H1 (cell line): Measurements from ENCODE around the gene HSD11B1. TPM values are rescaled to one million over a fixed set of nuclear protein-coding genes. Genes with fewer than 3 reads are reported as not detected.

Experiments
- POLR2AphosphoS5 ChIP-seq: IDR thresholded peaks from 2 replicates; pipeline ENCODE4 v1.6.1; 2011; ENCODE audit warnings: low read depth, low read length
- TBP ChIP-seq: IDR thresholded peaks from 2 replicates; pipeline ENCODE4 v1.6.1; 2011; ENCODE audit warnings: low read depth, low read length, improper control_type of control experiment
- polyA plus RNA-seq, 7 experiments: library from polyadenylated mRNA; depleted of rRNA in 3 of 7; stranded (reverse) in 5 of 7; unstranded in 2 of 7; fragments of >200 nt in 5 of 7; fragments of 200-250 nt in 2 of 7; gene quantifications; 1 replicate in 5 of 7; 2 replicates in 1 of 7; 4 replicates in 1 of 7; pipeline versions ENCODE4 v1.2.1 to v1.2.3, GENCODE V29; 2011 to 2013; ENCODE audit warnings: missing spikeins in 2 of 7, mixed read lengths in 2 of 7
- total RNA-seq: library from RNA; stranded (reverse); fragmentation: NEBNext Ultra II Directional; extraction: Animal tissue kit (Norgen Biotek cat#: 25700); gene quantifications from 2 replicates; pipeline ENCODE4 v1.2.1, GENCODE V29; 2021
- TF ChIP-seq, protein P1 (sequence below): fragments of 300-600 bp; sonication (generic); IDR thresholded peaks from 2 replicates; pipeline ENCODE4 v1.7.1; 2012; ENCODE audit warnings: low read length, moderate library complexity, mild to moderate bottlenecking, inconsistent platforms; ENCODE audit not compliant: insufficient replicate concordance

HSD11B1 gene
- total and polyA plus RNA-seq, 2 of the 8 experiments (the other 6 are each of a cell fraction or from before 2014, with no cell fraction given) = not detected

DNA sequence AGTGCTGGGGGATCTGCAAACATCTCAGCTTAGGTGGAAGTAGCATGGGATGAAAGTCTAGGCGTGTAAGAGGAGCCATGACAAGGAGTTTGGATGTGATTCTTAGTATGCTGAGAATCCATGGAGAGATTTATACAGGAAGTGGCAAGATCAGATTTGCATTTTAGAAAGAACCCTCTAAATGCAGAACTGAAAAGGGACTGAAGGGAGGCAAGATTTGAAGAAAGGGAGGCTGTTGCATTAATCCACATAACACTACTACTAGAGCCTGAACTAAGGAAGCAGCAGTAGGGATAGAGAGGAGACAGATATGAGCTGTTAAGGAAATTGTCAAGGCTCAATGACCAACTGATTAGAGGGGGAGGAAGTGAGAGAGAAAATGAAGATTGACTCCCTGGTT lies 69.9 kb downstream of the HSD11B1 start (continued):
- TF ChIP-seq, protein P1, sequence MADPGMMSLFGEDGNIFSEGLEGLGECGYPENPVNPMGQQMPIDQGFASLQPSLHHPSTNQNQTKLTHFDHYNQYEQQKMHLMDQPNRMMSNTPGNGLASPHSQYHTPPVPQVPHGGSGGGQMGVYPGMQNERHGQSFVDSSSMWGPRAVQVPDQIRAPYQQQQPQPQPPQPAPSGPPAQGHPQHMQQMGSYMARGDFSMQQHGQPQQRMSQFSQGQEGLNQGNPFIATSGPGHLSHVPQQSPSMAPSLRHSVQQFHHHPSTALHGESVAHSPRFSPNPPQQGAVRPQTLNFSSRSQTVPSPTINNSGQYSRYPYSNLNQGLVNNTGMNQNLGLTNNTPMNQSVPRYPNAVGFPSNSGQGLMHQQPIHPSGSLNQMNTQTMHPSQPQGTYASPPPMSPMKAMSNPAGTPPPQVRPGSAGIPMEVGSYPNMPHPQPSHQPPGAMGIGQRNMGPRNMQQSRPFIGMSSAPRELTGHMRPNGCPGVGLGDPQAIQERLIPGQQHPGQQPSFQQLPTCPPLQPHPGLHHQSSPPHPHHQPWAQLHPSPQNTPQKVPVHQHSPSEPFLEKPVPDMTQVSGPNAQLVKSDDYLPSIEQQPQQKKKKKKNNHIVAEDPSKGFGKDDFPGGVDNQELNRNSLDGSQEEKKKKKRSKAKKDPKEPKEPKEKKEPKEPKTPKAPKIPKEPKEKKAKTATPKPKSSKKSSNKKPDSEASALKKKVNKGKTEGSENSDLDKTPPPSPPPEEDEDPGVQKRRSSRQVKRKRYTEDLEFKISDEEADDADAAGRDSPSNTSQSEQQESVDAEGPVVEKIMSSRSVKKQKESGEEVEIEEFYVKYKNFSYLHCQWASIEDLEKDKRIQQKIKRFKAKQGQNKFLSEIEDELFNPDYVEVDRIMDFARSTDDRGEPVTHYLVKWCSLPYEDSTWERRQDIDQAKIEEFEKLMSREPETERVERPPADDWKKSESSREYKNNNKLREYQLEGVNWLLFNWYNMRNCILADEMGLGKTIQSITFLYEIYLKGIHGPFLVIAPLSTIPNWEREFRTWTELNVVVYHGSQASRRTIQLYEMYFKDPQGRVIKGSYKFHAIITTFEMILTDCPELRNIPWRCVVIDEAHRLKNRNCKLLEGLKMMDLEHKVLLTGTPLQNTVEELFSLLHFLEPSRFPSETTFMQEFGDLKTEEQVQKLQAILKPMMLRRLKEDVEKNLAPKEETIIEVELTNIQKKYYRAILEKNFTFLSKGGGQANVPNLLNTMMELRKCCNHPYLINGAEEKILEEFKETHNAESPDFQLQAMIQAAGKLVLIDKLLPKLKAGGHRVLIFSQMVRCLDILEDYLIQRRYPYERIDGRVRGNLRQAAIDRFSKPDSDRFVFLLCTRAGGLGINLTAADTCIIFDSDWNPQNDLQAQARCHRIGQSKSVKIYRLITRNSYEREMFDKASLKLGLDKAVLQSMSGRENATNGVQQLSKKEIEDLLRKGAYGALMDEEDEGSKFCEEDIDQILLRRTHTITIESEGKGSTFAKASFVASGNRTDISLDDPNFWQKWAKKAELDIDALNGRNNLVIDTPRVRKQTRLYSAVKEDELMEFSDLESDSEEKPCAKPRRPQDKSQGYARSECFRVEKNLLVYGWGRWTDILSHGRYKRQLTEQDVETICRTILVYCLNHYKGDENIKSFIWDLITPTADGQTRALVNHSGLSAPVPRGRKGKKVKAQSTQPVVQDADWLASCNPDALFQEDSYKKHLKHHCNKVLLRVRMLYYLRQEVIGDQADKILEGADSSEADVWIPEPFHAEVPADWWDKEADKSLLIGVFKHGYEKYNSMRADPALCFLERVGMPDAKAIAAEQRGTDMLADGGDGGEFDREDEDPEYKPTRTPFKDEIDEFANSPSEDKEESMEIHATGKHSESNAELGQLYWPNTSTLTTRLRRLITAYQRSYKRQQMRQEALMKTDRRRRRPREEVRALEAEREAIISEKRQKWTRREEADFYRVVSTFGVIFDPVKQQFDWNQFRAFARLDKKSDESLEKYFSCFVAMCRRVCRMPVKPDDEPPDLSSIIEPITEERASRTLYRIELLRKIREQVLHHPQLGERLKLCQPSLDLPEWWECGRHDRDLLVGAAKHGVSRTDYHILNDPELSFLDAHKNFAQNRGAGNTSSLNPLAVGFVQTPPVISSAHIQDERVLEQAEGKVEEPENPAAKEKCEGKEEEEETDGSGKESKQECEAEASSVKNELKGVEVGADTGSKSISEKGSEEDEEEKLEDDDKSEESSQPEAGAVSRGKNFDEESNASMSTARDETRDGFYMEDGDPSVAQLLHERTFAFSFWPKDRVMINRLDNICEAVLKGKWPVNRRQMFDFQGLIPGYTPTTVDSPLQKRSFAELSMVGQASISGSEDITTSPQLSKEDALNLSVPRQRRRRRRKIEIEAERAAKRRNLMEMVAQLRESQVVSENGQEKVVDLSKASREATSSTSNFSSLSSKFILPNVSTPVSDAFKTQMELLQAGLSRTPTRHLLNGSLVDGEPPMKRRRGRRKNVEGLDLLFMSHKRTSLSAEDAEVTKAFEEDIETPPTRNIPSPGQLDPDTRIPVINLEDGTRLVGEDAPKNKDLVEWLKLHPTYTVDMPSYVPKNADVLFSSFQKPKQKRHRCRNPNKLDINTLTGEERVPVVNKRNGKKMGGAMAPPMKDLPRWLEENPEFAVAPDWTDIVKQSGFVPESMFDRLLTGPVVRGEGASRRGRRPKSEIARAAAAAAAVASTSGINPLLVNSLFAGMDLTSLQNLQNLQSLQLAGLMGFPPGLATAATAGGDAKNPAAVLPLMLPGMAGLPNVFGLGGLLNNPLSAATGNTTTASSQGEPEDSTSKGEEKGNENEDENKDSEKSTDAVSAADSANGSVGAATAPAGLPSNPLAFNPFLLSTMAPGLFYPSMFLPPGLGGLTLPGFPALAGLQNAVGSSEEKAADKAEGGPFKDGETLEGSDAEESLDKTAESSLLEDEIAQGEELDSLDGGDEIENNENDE = no peak
- TF ChIP-seq POLR2AphosphoS5 (no peak), TBP (no peak)
